Raji (cell line): ENCODE results near the gene EPHB1.

Experiments used
- POLR2A ChIP-seq: IDR thresholded peaks from 2 replicates; pipeline ENCODE4 v1.6.1; 2011; ENCODE audit warnings: low read depth, low read length, control low read depth; ENCODE audit not compliant: insufficient read depth

EPHB1 gene

GRCh38 chr3:135090020-135090717, 295.1 kb downstream of the EPHB1 start:
- no peak for TF ChIP-seq POLR2A

- no peak for TF ChIP-seq POLR2A
These were observed 296.9 kb downstream of the EPHB1 start for GRCh38 chr3:135091946-135092345.

DNA sequence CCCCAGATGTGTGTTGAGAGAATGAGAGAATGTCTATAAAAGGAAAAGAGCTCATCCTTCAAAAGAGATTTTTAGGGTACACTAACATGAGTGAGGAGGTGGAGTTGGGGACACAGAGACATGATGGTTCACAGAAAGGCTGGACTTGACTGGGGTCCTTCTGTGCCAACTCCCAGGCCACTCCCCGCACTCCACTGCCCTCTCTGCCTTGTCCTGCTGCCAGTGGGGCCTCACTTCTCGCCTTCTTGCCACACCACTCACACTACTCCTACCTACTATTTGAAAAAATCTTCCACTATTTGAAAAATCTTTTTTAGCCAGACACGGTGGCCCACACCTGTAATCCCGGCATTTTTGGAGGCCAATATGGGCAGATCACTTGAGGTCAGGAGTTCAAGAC, 298.1 kb downstream of the EPHB1 start:
- no peak for TF ChIP-seq POLR2A

GRCh38 chr3:135097276-135097946, 302.4 kb downstream of the EPHB1 start:
- no peak for TF ChIP-seq POLR2A

GRCh38 chr3:135099734-135100355, 304.8 kb downstream of the EPHB1 start:
- TF ChIP-seq POLR2A: no peak

- no peak for TF ChIP-seq POLR2A
These were observed 305.3 kb downstream of the EPHB1 start for GRCh38 chr3:135100366-135100765.

- no peak for TF ChIP-seq POLR2A
These were observed 308.9 kb downstream of the EPHB1 start for GRCh38 chr3:135103917-135104316.

DNA sequence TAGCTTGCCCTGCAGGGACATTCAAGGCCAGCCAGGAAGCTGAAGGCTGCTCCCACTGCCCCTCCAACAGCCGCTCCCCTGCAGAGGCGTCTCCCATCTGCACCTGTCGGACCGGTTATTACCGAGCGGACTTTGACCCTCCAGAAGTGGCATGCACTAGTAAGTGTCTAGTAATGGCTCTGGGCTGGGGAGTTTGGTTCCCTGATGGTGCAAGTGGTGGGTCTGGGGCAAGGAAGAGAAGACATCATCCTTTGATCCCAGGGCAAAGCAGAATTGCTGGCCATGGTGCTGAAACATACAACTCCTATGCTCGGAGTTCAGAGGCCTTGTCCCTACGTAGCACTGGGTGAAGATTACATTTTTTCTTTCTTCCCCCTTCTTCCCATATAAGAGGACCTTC, 311.4 kb downstream of the EPHB1 start:
- TF ChIP-seq POLR2A: no peak

DNA sequence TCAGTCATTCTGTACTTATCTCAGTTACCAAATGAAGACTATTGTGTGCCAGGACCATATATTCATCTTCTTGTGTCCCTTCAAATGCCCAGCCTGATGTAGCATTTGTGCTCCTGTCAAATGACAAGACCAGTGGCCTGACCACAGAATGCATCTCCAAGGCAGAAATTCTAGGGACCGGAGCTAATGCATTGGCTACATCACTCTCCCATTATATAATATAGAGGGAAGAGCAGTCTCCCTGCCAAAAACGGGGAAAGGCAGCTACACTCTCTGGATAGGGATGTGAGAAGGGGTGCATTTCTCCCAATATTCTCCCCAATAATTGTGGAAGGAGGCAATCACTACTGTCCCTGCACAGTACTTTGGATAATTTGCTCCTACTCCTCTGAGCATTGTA, 312.0 kb downstream of the EPHB1 start:
- TF ChIP-seq POLR2A: no peak

DNA sequence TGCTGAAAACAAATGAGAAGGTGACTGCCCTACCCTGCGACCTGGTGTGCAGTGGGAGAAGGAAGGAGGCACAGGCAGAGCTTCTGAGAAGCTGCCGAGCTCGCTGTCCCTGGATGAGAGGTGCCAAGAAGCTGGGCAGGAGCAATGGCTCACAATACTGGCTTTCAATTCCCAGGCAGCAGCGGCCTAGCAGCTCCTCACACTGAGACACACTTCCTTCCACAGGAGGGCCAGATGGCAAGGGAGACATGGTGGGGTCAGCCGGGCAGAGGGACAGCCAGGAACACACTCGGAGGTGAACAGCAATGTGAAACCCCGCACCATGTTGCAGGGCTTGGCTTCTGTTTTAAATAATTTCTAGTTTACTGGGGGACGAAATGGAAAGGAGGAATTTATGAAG, 314.6 kb downstream of the EPHB1 start:
- TF ChIP-seq POLR2A: no peak

GRCh38 chr3:135117977-135118376, 322.9 kb downstream of the EPHB1 start:
- TF ChIP-seq POLR2A: no peak

GRCh38 chr3:135118792-135119191, 323.7 kb downstream of the EPHB1 start:
- TF ChIP-seq POLR2A: no peak

DNA sequence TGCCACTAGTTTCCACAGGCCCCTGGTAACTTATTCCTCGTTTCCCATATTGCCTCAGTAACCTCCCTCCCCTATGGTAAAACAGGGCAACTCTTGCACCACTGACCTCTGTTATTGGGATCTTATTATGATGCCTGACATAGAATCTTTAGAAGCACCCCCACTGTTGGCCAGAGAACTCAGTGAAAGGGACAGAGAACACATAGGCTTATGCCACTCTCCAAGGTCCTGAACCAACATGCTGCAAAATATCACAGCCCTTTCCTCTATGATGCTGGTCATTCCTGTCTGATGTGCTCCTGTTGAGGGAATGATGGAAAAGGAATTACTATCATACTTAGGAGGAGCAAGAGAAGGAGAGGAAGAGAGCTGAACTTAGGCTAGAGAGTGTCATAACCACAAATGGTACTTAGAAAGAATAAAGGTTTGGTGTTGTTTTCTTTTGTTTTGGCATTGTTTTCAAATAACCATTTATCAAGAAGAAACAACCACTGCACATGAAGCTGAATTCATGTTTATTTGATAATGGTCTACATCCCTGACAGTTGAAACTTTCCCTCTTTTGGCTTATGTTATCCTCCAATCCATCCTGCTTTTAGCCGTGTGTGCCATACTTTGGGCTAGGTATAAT, 330.2 kb downstream of the EPHB1 start:
- no peak for TF ChIP-seq POLR2A

DNA sequence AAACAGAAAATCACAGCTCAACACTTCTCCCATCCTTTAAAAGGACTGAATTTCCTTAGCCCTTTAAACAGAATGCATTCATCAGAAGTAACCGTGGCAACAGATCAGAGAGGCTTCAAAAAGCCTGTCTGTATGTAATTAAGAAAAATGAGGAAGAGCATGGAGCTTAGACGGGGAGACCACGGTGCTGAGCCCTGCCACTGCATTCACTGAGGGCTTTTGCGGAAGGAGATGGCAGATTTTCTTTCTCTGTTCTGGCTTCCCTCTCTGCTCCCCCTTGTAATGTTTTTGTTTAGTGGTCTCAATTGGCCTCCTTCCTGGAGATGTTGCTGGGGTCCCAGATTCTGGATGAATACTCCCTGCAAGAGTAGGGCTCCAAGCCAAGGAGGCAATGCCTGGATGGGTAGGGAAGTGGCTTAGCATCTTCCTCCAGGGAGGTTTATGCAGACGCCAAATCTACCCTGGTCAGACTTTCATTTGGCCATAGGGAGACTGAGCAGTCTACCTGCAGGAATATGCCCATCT, 332.9 kb downstream of the EPHB1 start:
- TF ChIP-seq POLR2A: no peak

DNA sequence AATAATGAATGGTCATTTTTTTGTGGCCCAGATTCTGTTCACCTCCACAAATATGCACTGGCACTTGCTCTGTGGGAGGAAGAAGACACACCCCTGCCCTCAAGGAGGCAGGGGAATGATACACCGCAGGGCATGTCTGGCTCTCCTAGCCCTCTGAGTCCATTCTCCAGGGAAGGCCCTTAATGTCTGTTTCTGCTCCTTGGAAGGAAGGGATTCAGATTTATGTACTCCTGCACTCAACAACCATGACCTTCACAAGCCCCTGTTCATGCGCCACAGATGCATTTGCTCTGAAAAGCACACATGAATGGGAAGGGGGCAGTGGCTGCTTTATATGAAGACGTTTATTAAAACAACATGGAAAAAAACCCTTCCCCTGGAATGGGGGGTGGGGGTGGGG, 333.8 kb downstream of the EPHB1 start:
- no peak for TF ChIP-seq POLR2A

- no peak for TF ChIP-seq POLR2A
These were observed 336.2 kb downstream of the EPHB1 start for GRCh38 chr3:135131290-135131689.
